Mucosa of descending colon (tissue), 3 donors: Measurements from ENCODE around the gene SERPINA6. TPM values are rescaled to one million over a fixed set of nuclear protein-coding genes. Genes with fewer than 3 reads are reported as not detected.
"Not testable (repeated sequence)": the region's sequence is repeated elsewhere in the genome, so short reads cannot be mapped to it uniquely, and the experiment has no call there.

ENCODE experiments used
- ATAC-seq: fragments of 200-7000 bp; cut with Tn5 transposase; one replicate; pipeline ENCODE4 v1.9.1; 2020; ENCODE audit warnings: mild to moderate bottlenecking, moderate library complexity
- DNase-seq, 3 donors: peaks; one replicate each; pipeline ENCODE4 v3.0.0-alpha.2; 2020
- H3K36me3 ChIP-seq: fragments of 200-600 bp; one replicate; pipeline ENCODE4 v1.8.0; 2021; ENCODE audit warnings: low read depth, mild to moderate bottlenecking
- H3K4me1 ChIP-seq: fragments of 200-600 bp; one replicate; pipeline ENCODE4 v1.8.0; 2021; ENCODE audit warnings: low read depth, mild to moderate bottlenecking
- H3K4me3 ChIP-seq: fragments of 200-600 bp; one replicate; pipeline ENCODE4 v1.8.0; 2021; ENCODE audit warnings: mild to moderate bottlenecking
- H3K9me3 ChIP-seq: fragments of 200-600 bp; one replicate; pipeline ENCODE4 v1.8.0; 2021; ENCODE audit warnings: mild to moderate bottlenecking
- CTCF ChIP-seq: fragments of 200-600 bp; IDR thresholded peaks from one replicate; pipeline ENCODE4 v1.8.0; 2022; ENCODE audit warnings: antibody characterized with exemption, mild to moderate bottlenecking
- intact Hi-C, 2 donors: fragments of 100-400 bp; cut with DNase I in 1 of 2; cut with micrococcal nuclease in 1 of 2; formaldehyde crosslinking; loops; one replicate each; pipeline versions ENCODE4 v1.11.0 to v1.11.1; 2022; cut with DNase I, micrococcal nuclease
- long read RNA-seq, 2 donors: library from polyadenylated mRNA; unstranded; transcript quantifications; one replicate each; pipeline ENCODE4 v2.0.0, GENCODE V29; 2019 to 2021
- total RNA-seq, 3 donors: library from RNA; stranded (reverse); fragmentation: NEBNext Ultra II Directional in 2 of 3; extraction: Animal tissue kit (Norgen Biotek cat#: 25700) in 2 of 3; gene quantifications; one replicate each; pipeline versions ENCODE4 v1.2.1 to v1.2.4, GENCODE V29; 2021 to 2023
- donor health status: DM: no; HTN: no; CAD: no; lungs with moderate emphysema.
- donor health status: DM: no; HTN: no; CAD: no.
- donor health status: DM: no; HTN: yes; CAD: no.

Gene SERPINA6
- total RNA-seq, result 1 to 10 TPM in 2 of 3 donors, under 1 TPM in 1; 0.44 to 4.7 (median 2.0) TPM
- long read RNA-seq, donor 1, partial matches to known transcripts, result 0 of 1 reads
- long read RNA-seq, donor 1, other reads (novel, unspliced or antisense), result 0 of 1 reads
- long read RNA-seq, donor 2, partial matches to known transcripts, result 0 of 3 reads
- long read RNA-seq, donor 2, other reads (novel, unspliced or antisense), result 1 of 3 reads

- intact Hi-C loops, result no loop called here
- no peak for TF ChIP-seq CTCF
- no peaks in the 10 kb centered on the region for H3K4me1 ChIP-seq
- H3K36me3 ChIP-seq, result no peaks in the 10 kb centered on the region
- ATAC-seq (peak; percentile 47), DNase-seq (peak in 2 of 3 donors; percentile 27 to 42)
- H3K4me3 ChIP-seq, result no peak within 1 kb of the TSS
- H3K9me3 ChIP-seq, result no peaks in the 10 kb centered on the region
Measured at GRCh38 chr14:94322648-94323570, at the start of gene SERPINA6. SERPINA6 (minus strand) TSS chr14:94323336; CDS start chr14:94314648, 8,688 bp downstream.

- Histone ChIP-seq H3K36me3 (no peaks in the 10 kb centered on the region), H3K4me3 (no peak overlapping the region), H3K4me1 (no peaks in the 10 kb centered on the region), H3K9me3 (no peaks in the 10 kb centered on the region)
- no peak for ATAC-seq
- no peak for DNase-seq
- TF ChIP-seq CTCF, result no peak
- intact Hi-C loops, result no loop called here
Measured at GRCh38 chr14:94372021-94372605, 49.0 kb upstream of the SERPINA6 start.

- H3K4me3 ChIP-seq, result no peak overlapping the region
- no peaks in the 10 kb centered on the region for H3K36me3 ChIP-seq
- ATAC-seq (no peak), DNase-seq (no peak)
- H3K9me3 ChIP-seq, result no peaks in the 10 kb centered on the region
- intact Hi-C loops, result no loop called here
- no peak for TF ChIP-seq CTCF
- H3K4me1 ChIP-seq, result no peaks in the 10 kb centered on the region
Measured at GRCh38 chr14:94370524-94370910, 47.4 kb upstream of the SERPINA6 start.

GRCh38 chr14:94369766-94370523, 46.8 kb upstream of the SERPINA6 start:
- H3K36me3 ChIP-seq, ATAC-seq, H3K9me3 ChIP-seq, H3K4me3 ChIP-seq, DNase-seq, intact Hi-C loops, H3K4me1 ChIP-seq: not testable (repeated sequence)

- TF ChIP-seq CTCF, result no peak
Measured at GRCh38 chr14:94368956-94369355, 45.8 kb upstream of the SERPINA6 start.

More at GRCh38 chr14:94368956-94369355, 45.8 kb upstream of the SERPINA6 start:
- DNase-seq (no peak), ATAC-seq (no peak)
- H3K9me3 ChIP-seq, result no peaks in the 10 kb centered on the region
- no peak overlapping the region for H3K4me3 ChIP-seq
- H3K36me3 ChIP-seq, result no peaks in the 10 kb centered on the region
- H3K4me1 ChIP-seq, result no peaks in the 10 kb centered on the region
- intact Hi-C loops, result no loop called here
